VCaP (cell line): Measurements from ENCODE around the gene TTBK2.

Experiments used
- H3K27ac ChIP-seq: fragments of 450-650 bp; 2 replicates; pipeline ENCODE4 v1.5.1; 2017
- CTCF ChIP-seq: fragments of 450-650 bp; conservative IDR thresholded peaks from 2 replicates; pipeline ENCODE4 v1.5.1; 2017; ENCODE audit warnings: mild to moderate bottlenecking, moderate library complexity

The TTBK2 gene

GRCh38 chr15:42730135-42730534 is 190.4 kb downstream of the TTBK2 start:
- no peak for TF ChIP-seq CTCF
- no peak overlapping the region for H3K27ac ChIP-seq

GRCh38 chr15:42729409-42729808 is 191.2 kb downstream of the TTBK2 start:
- TF ChIP-seq CTCF = no peak
- H3K27ac ChIP-seq = no peak overlapping the region

GRCh38 chr15:42728972-42729371 is 191.6 kb downstream of the TTBK2 start:
- no peak overlapping the region for H3K27ac ChIP-seq
- no peak for TF ChIP-seq CTCF

GRCh38 chr15:42728560-42728959 is 192.0 kb downstream of the TTBK2 start:
- H3K27ac ChIP-seq = no peak overlapping the region
- no peak for TF ChIP-seq CTCF

- TF ChIP-seq CTCF = no peak
- H3K27ac ChIP-seq = no peak overlapping the region
Measured at GRCh38 chr15:42727750-42728381, 192.7 kb downstream of the TTBK2 start.

- H3K27ac ChIP-seq = no peak overlapping the region
- no peak for TF ChIP-seq CTCF
Measured at GRCh38 chr15:42726114-42726513, 194.5 kb downstream of the TTBK2 start.

GRCh38 chr15:42725331-42725903 is 195.2 kb downstream of the TTBK2 start:
- no peak for TF ChIP-seq CTCF
- no peak overlapping the region for H3K27ac ChIP-seq
